Liver (tissue), 9 donors: ENCODE results near the gene MYMK. TPM values are rescaled to one million over a fixed set of nuclear protein-coding genes. Genes with fewer than 3 reads are reported as not detected.

Experiments used
- DNase-seq: peaks from one replicate; pipeline ENCODE4 v3.0.0-alpha.2; 2017; ENCODE audit warnings: low spot score
- H3K27ac ChIP-seq, 2 donors: one replicate each; pipeline ENCODE4 v1.7.0; 2013; ENCODE audit warnings: inconsistent platforms in 2 of 2, low read length in 2 of 2, control low read depth in 1 of 2, low read depth in 1 of 2, mild to moderate bottlenecking in 1 of 2
- H3K27me3 ChIP-seq, 4 donors: one replicate each; pipeline versions ENCODE4 v1.6.1 to v1.7.0; 2013; ENCODE audit warnings: low read length in 3 of 4, inconsistent platforms in 1 of 4, mild to moderate bottlenecking in 1 of 4, moderate library complexity in 1 of 4; ENCODE audit not compliant: control insufficient read depth in 4 of 4, insufficient read depth in 4 of 4
- H3K36me3 ChIP-seq, 4 donors: one replicate each; pipeline versions ENCODE4 v1.6.1 to v1.7.0; 2013; ENCODE audit warnings: low read length in 3 of 4, mild to moderate bottlenecking in 3 of 4, low read depth in 1 of 4, moderate library complexity in 1 of 4; ENCODE audit not compliant: control insufficient read depth in 4 of 4, insufficient read depth in 3 of 4
- H3K4me1 ChIP-seq, 4 donors: one replicate each; pipeline versions ENCODE4 v1.6.1 to v1.7.0; 2013; ENCODE audit warnings: low read length in 3 of 4, mild to moderate bottlenecking in 3 of 4, moderate library complexity in 1 of 4; ENCODE audit not compliant: control insufficient read depth in 4 of 4, insufficient read depth in 4 of 4
- H3K4me3 ChIP-seq, 3 donors: one replicate each; pipeline versions ENCODE4 v1.6.1 to v1.7.0; 2013; ENCODE audit warnings: low read length in 3 of 3, control low read depth in 1 of 3, low read depth in 1 of 3, mild to moderate bottlenecking in 1 of 3
- H3K9ac ChIP-seq, 2 donors: one replicate each; pipeline ENCODE4 v1.7.0; 2013; ENCODE audit warnings: low read length in 2 of 2, mild to moderate bottlenecking in 2 of 2, moderate library complexity in 2 of 2, control low read depth in 1 of 2, low read depth in 1 of 2
- H3K9me3 ChIP-seq, 4 donors: one replicate each; pipeline versions ENCODE4 v1.6.1 to v1.7.0; 2013; ENCODE audit warnings: low read length in 3 of 4; ENCODE audit not compliant: control insufficient read depth in 4 of 4
- EGR1 ChIP-seq, 2 donors: IDR thresholded peaks; 2 replicates each; pipeline ENCODE4 v1.6.1; 2016 to 2018; ENCODE audit warnings: antibody characterized with exemption in 2 of 2, low read depth in 2 of 2
- FOXA1 ChIP-seq: IDR thresholded peaks from 2 replicates; pipeline ENCODE4 v1.6.1; 2016; ENCODE audit warnings: antibody characterized with exemption
- FOXA2 ChIP-seq: IDR thresholded peaks from 2 replicates; pipeline ENCODE4 v1.6.1; 2016; ENCODE audit warnings: antibody characterized with exemption
- GABPA ChIP-seq, 2 donors: IDR thresholded peaks in 1 of 2; conservative IDR thresholded peaks in 1 of 2; 2 replicates each; pipeline ENCODE4 v1.6.1; 2016; ENCODE audit warnings: antibody characterized with exemption in 2 of 2, mild to moderate bottlenecking in 1 of 2, moderate library complexity in 1 of 2
- HNF4A ChIP-seq, 2 donors: conservative IDR thresholded peaks; 2 replicates each; pipeline ENCODE4 v1.6.1; 2016; ENCODE audit warnings: antibody characterized with exemption in 2 of 2, mild to moderate bottlenecking in 2 of 2
- HNF4G ChIP-seq: IDR thresholded peaks from 2 replicates; pipeline ENCODE4 v1.6.1; 2016; ENCODE audit warnings: antibody characterized with exemption
- JUND ChIP-seq, 2 donors: IDR thresholded peaks; 2 replicates each; pipeline ENCODE4 v1.6.1; 2016; ENCODE audit warnings: antibody characterized with exemption in 2 of 2
- NR2F2 ChIP-seq: IDR thresholded peaks from 2 replicates; pipeline ENCODE4 v1.6.1; 2016; ENCODE audit warnings: antibody characterized with exemption
- RAD21 ChIP-seq, 2 donors: IDR thresholded peaks; 2 replicates each; pipeline ENCODE4 v1.6.1; 2016; ENCODE audit warnings: antibody characterized with exemption in 2 of 2, mild to moderate bottlenecking in 2 of 2
- RXRA ChIP-seq, 2 donors: IDR thresholded peaks; 2 replicates each; pipeline ENCODE4 v1.6.1; 2017 to 2018; ENCODE audit warnings: antibody characterized with exemption in 2 of 2, mild to moderate bottlenecking in 1 of 2
- SP1 ChIP-seq: IDR thresholded peaks from 2 replicates; pipeline ENCODE4 v1.6.1; 2018; ENCODE audit warnings: antibody characterized with exemption, mild to moderate bottlenecking
- TAF1 ChIP-seq: conservative IDR thresholded peaks from 2 replicates; pipeline ENCODE4 v1.6.1; 2016; ENCODE audit warnings: antibody characterized with exemption, mild to moderate bottlenecking
- YY1 ChIP-seq: IDR thresholded peaks from 2 replicates; pipeline ENCODE4 v1.6.1; 2016; ENCODE audit warnings: antibody characterized with exemption, mild to moderate bottlenecking
- WGBS: extraction: QIAGEN DNeasy Blood & Tissue Kit; methylation state at CpG from one replicate; pipeline ENCODE4 v1.1.7; 2013; 5-methylcytosine and 5-hydroxymethylcytosine counted together
- polyA plus RNA-seq, 2 donors: library from polyadenylated mRNA; stranded (reverse) in 1 of 2; unstranded in 1 of 2; fragments of 200-250 nt in 1 of 2; fragments of >200 nt in 1 of 2; fragmentation: Nextera tagmentation in 1 of 2; extraction: Ambion mirVana in 1 of 2; gene quantifications; one replicate each; pipeline versions ENCODE4 v1.2.1 to v1.2.3, GENCODE V29; 2013 to 2015
- total RNA-seq, 2 donors: library from RNA; depleted of rRNA; stranded (reverse); fragments of >200 nt; gene quantifications; one replicate each; pipeline ENCODE4 v1.2.3, GENCODE V29; 2014
- TF ChIP-seq, protein P1 (sequence below): IDR thresholded peaks from 2 replicates; pipeline ENCODE4 v1.6.1; 2016; ENCODE audit warnings: antibody characterized with exemption
- TF ChIP-seq, protein P2 (sequence below): IDR thresholded peaks from 2 replicates; pipeline ENCODE4 v1.6.1; 2016; ENCODE audit warnings: antibody characterized with exemption
- TF ChIP-seq, protein P3 (sequence below): fragments of 150-350 bp; IDR thresholded peaks from 2 replicates; pipeline ENCODE4 v1.5.1; 2017; ENCODE audit warnings: improper control_type of control experiment, low read depth, low read length; ENCODE audit not compliant: missing input control
- TF ChIP-seq, protein P4 (sequence below): IDR thresholded peaks from 2 replicates; pipeline ENCODE4 v1.6.1; 2016; ENCODE audit warnings: antibody characterized with exemption, mild to moderate bottlenecking
- donor health status: healthy.
- donor health status: healthy.
- donor health status: healthy.
- donor health status: healthy.
- donor health status: healthy.

Gene MYMK
- total and polyA plus RNA-seq, 4 donors: not detected

DNA sequence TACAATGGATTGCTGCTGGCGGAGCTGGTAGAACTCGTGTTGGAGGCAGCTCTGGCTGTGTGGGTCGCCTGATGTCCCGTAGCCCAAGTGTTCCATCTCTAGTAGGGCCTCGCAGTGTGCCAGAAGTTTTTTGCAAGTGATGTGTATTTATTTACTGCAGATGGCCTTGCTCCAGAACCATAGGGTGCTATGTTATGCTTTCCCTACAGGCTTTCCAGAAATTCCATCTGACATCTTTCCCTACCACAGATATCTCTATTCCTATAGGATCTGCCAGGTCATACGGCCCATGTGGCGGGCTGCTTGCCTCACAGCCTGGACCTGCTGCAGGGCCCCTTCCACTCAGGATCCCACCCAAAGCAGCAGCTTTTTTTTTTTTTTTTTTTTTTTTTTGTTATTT, 26.7 kb upstream of the MYMK start:
- Histone ChIP-seq H3K36me3 (peaks cover 0 to 26% (median 5%) of the 10 kb centered on the region in 4 donors), H3K27me3 (no peaks in the 10 kb centered on the region), H3K4me1 (peaks cover 0 to 4% (median 1%) of the 10 kb centered on the region in 4 donors), H3K9ac (no peak overlapping the region), H3K9me3 (no peaks in the 10 kb centered on the region), H3K27ac (no peak overlapping the region), H3K4me3 (no peak overlapping the region)
- TF ChIP-seq YY1 (no peak), HNF4A (conservative IDR thresholded peaks at IDR 0.05) (no peak), EGR1 (IDR thresholded peaks at IDR 0.05; ENCODE audit: low read depth in 2 of 2) (no peak), TAF1 (no peak), RXRA (IDR thresholded peaks at IDR 0.05) (no peak), JUND (IDR thresholded peaks at IDR 0.05) (no peak), NR2F2 (no peak), SP1 (no peak), RAD21 (IDR thresholded peaks at IDR 0.05) (no peak), FOXA2 (no peak), FOXA1 (no peak), HNF4G (no peak)
- TF ChIP-seq, protein P1, sequence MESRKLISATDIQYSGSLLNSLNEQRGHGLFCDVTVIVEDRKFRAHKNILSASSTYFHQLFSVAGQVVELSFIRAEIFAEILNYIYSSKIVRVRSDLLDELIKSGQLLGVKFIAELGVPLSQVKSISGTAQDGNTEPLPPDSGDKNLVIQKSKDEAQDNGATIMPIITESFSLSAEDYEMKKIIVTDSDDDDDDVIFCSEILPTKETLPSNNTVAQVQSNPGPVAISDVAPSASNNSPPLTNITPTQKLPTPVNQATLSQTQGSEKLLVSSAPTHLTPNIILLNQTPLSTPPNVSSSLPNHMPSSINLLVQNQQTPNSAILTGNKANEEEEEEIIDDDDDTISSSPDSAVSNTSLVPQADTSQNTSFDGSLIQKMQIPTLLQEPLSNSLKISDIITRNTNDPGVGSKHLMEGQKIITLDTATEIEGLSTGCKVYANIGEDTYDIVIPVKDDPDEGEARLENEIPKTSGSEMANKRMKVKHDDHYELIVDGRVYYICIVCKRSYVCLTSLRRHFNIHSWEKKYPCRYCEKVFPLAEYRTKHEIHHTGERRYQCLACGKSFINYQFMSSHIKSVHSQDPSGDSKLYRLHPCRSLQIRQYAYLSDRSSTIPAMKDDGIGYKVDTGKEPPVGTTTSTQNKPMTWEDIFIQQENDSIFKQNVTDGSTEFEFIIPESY: no peak
- TF ChIP-seq, protein P2, sequence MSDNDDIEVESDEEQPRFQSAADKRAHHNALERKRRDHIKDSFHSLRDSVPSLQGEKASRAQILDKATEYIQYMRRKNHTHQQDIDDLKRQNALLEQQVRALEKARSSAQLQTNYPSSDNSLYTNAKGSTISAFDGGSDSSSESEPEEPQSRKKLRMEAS: no peak
- TF ChIP-seq, protein P3, sequence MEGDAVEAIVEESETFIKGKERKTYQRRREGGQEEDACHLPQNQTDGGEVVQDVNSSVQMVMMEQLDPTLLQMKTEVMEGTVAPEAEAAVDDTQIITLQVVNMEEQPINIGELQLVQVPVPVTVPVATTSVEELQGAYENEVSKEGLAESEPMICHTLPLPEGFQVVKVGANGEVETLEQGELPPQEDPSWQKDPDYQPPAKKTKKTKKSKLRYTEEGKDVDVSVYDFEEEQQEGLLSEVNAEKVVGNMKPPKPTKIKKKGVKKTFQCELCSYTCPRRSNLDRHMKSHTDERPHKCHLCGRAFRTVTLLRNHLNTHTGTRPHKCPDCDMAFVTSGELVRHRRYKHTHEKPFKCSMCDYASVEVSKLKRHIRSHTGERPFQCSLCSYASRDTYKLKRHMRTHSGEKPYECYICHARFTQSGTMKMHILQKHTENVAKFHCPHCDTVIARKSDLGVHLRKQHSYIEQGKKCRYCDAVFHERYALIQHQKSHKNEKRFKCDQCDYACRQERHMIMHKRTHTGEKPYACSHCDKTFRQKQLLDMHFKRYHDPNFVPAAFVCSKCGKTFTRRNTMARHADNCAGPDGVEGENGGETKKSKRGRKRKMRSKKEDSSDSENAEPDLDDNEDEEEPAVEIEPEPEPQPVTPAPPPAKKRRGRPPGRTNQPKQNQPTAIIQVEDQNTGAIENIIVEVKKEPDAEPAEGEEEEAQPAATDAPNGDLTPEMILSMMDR: no peak
- 88% methylated on average over 7 of the region's 7 CpGs for WGBS
- no peak for DNase-seq

DNA sequence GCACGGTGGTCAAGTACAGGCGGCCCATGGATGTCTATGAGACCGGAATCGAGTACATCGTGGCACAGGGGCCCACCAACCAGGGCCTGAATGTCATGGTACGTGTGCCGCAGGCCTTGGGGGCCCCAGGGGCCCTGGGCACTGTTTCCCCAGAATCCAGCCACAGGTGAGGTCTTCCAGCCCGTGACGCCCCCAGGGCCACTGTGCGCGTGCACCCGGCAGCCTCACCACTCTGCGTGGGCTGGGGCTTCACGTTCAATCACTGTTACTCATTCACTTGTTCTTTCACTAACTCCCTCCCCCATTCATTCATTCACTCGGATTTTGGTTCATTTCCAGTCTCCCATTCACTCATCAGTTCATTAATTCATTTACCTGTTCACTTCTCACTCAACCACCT, 22.4 kb upstream of the MYMK start:
- Histone ChIP-seq H3K27me3 (no peaks in the 10 kb centered on the region), H3K4me3 (no peak overlapping the region), H3K9ac (no peak overlapping the region), H3K27ac (no peak overlapping the region), H3K9me3 (no peaks in the 10 kb centered on the region), H3K36me3 (peaks cover 0 to 16% (median 7%) of the 10 kb centered on the region in 4 donors), H3K4me1 (peaks cover 0 to 23% (median 10%) of the 10 kb centered on the region in 4 donors)
- WGBS: 85% methylated on average over 15 of the region's 15 CpGs
- TF ChIP-seq JUND (IDR thresholded peaks at IDR 0.05): no peak
- no peak for TF ChIP-seq HNF4G
- TF ChIP-seq, protein P1: no peak
- no peak for TF ChIP-seq YY1
- no peak for TF ChIP-seq NR2F2
- TF ChIP-seq RAD21 (IDR thresholded peaks at IDR 0.05): no peak
- TF ChIP-seq, protein P2: no peak
- no peak for TF ChIP-seq EGR1 (IDR thresholded peaks at IDR 0.05; ENCODE audit: low read depth in 2 of 2)
- TF ChIP-seq SP1: no peak
- no peak for TF ChIP-seq FOXA1
- no peak for TF ChIP-seq FOXA2
- no peak for TF ChIP-seq TAF1
- TF ChIP-seq GABPA (IDR thresholded peaks at IDR 0.05 in 1 of 2, conservative IDR thresholded peaks at IDR 0.05 in 1 of 2): no peak
- TF ChIP-seq, protein P4, sequence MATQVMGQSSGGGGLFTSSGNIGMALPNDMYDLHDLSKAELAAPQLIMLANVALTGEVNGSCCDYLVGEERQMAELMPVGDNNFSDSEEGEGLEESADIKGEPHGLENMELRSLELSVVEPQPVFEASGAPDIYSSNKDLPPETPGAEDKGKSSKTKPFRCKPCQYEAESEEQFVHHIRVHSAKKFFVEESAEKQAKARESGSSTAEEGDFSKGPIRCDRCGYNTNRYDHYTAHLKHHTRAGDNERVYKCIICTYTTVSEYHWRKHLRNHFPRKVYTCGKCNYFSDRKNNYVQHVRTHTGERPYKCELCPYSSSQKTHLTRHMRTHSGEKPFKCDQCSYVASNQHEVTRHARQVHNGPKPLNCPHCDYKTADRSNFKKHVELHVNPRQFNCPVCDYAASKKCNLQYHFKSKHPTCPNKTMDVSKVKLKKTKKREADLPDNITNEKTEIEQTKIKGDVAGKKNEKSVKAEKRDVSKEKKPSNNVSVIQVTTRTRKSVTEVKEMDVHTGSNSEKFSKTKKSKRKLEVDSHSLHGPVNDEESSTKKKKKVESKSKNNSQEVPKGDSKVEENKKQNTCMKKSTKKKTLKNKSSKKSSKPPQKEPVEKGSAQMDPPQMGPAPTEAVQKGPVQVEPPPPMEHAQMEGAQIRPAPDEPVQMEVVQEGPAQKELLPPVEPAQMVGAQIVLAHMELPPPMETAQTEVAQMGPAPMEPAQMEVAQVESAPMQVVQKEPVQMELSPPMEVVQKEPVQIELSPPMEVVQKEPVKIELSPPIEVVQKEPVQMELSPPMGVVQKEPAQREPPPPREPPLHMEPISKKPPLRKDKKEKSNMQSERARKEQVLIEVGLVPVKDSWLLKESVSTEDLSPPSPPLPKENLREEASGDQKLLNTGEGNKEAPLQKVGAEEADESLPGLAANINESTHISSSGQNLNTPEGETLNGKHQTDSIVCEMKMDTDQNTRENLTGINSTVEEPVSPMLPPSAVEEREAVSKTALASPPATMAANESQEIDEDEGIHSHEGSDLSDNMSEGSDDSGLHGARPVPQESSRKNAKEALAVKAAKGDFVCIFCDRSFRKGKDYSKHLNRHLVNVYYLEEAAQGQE: no peak
- no peak for TF ChIP-seq HNF4A (conservative IDR thresholded peaks at IDR 0.05)
- TF ChIP-seq, protein P3: no peak
- DNase-seq: no peak
